ENCODE results near the gene PRSS56.

DNA sequence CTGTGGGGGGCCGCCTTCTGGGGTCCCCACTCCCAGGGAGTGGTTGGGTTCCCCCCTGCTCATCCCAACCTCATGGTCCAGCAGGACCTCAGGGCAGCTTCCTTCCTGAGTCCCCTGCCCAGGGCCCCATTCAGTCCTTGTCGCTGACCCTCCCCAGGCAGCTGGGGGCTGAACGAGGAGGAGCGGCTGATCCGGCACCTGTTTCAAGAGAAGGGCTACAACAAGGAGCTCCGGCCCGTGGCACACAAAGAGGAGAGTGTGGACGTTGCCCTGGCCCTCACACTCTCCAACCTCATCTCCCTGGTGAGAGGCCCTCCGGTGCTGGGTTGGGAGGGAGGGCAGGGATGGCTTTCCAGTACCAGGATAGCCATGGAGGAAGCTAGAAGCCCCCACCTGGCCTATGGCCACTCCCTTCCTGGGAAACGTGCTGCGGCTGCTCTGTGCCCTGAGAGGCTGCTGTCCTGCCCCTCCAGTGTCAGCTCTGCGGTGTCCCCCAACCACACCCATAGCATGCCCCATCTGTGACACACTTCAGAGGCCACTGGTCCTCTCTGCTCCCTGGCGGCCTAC lies 6.3 kb downstream of the PRSS56 start:
- TF ChIP-seq, protein P1, sequence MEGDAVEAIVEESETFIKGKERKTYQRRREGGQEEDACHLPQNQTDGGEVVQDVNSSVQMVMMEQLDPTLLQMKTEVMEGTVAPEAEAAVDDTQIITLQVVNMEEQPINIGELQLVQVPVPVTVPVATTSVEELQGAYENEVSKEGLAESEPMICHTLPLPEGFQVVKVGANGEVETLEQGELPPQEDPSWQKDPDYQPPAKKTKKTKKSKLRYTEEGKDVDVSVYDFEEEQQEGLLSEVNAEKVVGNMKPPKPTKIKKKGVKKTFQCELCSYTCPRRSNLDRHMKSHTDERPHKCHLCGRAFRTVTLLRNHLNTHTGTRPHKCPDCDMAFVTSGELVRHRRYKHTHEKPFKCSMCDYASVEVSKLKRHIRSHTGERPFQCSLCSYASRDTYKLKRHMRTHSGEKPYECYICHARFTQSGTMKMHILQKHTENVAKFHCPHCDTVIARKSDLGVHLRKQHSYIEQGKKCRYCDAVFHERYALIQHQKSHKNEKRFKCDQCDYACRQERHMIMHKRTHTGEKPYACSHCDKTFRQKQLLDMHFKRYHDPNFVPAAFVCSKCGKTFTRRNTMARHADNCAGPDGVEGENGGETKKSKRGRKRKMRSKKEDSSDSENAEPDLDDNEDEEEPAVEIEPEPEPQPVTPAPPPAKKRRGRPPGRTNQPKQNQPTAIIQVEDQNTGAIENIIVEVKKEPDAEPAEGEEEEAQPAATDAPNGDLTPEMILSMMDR (conservative IDR thresholded peaks at IDR 0.05 in 1 of 2, IDR thresholded peaks at IDR 0.05 in 1 of 2; ENCODE audit: low read depth in 1 of 2, low read length in 2 of 2): no peak
- TF ChIP-seq EZH2 (IDR thresholded peaks at IDR 0.05; ENCODE audit: low read length, missing control alignments): no peak

Measured in fibroblast of lung (primary cell).